ENCODE results near the gene BLOC1S4.

The BLOC1S4 gene

DNA sequence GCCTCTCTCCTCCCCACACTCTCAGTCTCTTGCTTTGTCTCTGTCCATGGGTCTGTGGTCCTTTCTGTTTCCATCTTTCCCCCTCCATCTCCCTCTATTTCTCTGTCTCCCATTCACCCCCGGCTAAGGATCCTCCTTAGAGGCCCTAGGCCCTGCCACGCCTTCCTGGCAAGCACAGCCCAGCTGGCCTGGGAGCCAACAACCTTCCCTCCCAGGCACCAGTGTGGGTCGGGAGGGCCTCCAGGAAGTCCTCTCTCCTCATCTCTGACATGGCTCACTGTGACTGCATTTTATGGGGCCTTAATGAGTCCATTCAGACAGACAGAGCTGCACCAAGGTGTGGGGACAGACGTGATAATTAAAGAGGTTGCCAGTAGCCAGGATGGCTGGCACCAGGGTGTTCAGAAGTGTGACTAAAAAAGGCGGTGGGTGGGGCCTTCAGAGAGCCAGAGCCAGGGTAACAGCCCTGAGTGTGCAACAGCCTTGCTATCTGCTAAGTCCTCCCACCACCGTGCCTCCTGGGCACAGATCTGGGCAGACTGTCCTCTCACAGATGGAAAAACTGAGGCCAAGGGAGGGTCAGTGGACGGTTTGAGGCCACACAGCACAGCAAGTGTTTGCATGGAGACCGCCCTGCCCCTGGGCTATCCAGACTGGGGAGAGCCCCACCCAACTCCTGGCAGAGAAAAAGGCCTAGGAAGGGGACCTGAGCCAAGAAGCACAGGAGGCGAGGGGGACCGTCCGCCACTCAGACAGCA is 31.5 kb downstream of the BLOC1S4 start:
- no peaks in the 10 kb centered on the region for H3K36me3 ChIP-seq (ENCODE audit: control insufficient read depth, insufficient read depth, low read length)
- H3K4me3 ChIP-seq (ENCODE audit: low read depth, low read length), result no peak overlapping the region
- no peak overlapping the region for H3K27ac ChIP-seq (ENCODE audit: low read depth, low read length)
- no peaks in the 10 kb centered on the region for H3K27me3 ChIP-seq (ENCODE audit: control insufficient read depth, insufficient read depth, low read length)
- H3K9ac ChIP-seq (ENCODE audit: low read depth, low read length), result no peak overlapping the region
- no peaks in the 10 kb centered on the region for H3K4me1 ChIP-seq (ENCODE audit: control insufficient read depth, insufficient read depth, low read length)
- no peaks in the 10 kb centered on the region for H3K9me3 ChIP-seq (ENCODE audit: control insufficient read depth, insufficient read depth, low read length)

DNA sequence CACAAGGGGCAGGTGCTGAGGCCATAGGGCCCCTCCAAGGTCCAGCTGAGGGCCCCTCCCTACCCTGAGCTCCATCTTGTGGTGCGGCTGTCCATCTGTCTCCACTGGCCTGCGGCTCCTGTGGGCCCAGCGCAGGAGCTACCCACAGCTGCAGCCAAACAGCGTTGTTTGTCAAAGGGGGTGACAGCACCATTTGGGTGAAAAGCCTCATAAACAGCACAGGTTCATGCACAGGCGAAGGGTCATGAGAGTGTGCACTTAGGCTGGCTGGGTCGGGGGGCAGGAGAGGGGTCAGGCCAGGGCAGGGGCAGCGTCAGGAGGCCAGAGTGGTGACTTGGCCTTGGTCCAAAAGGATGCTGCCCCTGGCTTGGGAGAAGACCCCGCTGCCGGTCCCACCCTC is 32.3 kb downstream of the BLOC1S4 start:
- peaks cover 3% of the 10 kb centered on the region; the same call in 1 of the 2 replicates for H3K4me1 ChIP-seq (ENCODE audit: control insufficient read depth, insufficient read depth, low read length)
- H3K36me3 ChIP-seq (ENCODE audit: control insufficient read depth, insufficient read depth, low read length), result no peaks in the 10 kb centered on the region
- no peak overlapping the region for H3K9ac ChIP-seq (ENCODE audit: low read depth, low read length)
- no peaks in the 10 kb centered on the region for H3K27me3 ChIP-seq (ENCODE audit: control insufficient read depth, insufficient read depth, low read length)
- H3K4me3 ChIP-seq (ENCODE audit: low read depth, low read length), result no peak overlapping the region
- H3K9me3 ChIP-seq (ENCODE audit: control insufficient read depth, insufficient read depth, low read length), result no peaks in the 10 kb centered on the region
- H3K27ac ChIP-seq (ENCODE audit: low read depth, low read length), result no peak overlapping the region

DNA sequence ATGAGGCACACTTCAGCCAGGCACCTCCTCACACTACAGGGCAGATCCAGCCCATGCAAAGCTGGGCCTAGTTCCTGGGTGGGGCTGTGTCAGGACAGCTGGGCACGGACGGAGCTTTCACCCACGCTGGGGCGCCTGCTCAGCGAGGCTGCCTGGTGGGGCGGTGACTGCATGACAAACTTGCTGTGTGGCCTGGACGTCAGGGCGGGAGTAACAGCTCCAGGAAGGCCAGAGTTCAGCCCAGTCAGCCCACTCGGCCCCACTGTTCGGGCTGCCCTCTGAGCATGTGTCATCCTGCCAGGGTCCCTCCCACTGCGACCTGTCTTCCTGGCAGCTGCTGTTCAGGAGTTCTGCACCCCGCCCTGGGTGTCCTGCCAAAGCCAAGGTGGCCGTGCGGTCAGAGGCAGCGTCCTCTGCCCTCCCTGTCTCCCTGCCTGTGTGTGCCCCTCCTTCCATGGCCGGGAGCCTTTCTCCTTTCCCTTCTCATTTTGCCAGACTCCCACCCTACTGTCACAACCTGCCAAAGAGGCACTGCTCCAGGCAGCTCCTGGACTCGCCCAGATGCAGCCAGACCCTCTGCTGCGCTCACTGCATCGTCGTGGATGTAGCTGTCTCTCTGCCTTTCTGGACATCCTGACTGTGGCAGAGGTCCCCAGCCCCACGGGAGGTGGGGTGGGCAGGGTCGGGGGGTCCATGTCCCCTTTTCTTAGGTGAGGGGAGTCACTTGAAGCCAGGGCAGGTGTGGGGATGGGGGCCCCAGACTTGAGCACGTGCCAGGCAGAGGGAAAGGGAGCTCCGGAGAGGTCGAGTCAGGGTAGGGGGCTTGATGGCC is 33.6 kb downstream of the BLOC1S4 start:
- no peak overlapping the region for H3K27ac ChIP-seq (ENCODE audit: low read depth, low read length)
- H3K9me3 ChIP-seq (ENCODE audit: control insufficient read depth, insufficient read depth, low read length), result no peaks in the 10 kb centered on the region
- no peak overlapping the region for H3K9ac ChIP-seq (ENCODE audit: low read depth, low read length)
- no peaks in the 10 kb centered on the region for H3K27me3 ChIP-seq (ENCODE audit: control insufficient read depth, insufficient read depth, low read length)
- H3K36me3 ChIP-seq (ENCODE audit: control insufficient read depth, insufficient read depth, low read length), result no peaks in the 10 kb centered on the region
- H3K4me1 ChIP-seq (ENCODE audit: control insufficient read depth, insufficient read depth, low read length), result peaks cover 3% of the 10 kb centered on the region; the same call in 1 of the 2 replicates
- no peak overlapping the region for H3K4me3 ChIP-seq (ENCODE audit: low read depth, low read length)

DNA sequence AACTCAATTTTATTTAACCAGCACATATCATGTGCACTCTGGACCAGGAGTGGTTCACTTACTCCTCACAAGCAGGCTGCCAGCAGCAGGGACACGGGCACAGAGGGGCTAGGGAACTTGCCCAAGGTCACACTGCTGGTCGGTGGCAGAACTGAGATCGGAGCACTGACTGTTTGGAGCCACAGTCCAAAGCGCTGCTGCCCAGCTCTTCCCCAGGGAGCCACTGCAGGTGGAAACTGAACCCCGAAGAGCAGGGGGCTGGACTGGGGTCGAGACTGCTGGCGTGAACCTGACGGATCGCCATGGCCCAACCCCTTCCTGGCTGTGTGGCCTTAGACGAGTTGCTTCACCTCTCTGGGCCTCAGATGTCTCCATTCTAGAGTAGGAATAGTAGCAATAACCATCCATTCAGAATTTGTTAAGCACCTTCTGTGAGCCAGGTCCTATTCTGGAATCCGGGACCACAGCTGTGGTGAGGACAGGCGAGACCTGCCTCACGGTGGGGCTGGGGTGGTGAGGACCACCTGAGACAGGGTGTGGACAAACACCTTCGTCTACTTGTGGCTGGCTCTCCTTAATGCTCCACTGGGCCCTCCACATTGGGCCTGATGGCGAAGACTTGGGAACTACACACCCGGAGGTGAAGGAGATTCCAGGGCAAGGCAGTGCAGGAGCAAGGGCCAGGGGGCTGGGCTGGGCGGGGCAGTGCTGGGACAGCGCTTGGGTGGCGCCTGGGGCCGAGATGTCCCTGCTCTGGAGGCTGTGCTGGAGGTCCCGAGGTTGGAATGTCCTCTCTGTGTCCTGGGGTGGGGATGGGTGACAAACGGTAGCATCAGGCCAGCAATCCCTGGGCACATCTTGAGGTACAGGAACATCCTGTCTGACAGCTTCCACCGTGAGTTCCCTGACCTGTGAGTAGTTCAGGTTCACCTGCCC is 34.6 kb downstream of the BLOC1S4 start:
- Histone ChIP-seq H3K9ac (ENCODE audit: low read depth, low read length) (no peak overlapping the region), H3K4me3 (ENCODE audit: low read depth, low read length) (no peak overlapping the region), H3K9me3 (ENCODE audit: control insufficient read depth, insufficient read depth, low read length) (no peaks in the 10 kb centered on the region), H3K4me1 (ENCODE audit: control insufficient read depth, insufficient read depth, low read length) (peaks cover 3% of the 10 kb centered on the region; the same call in 1 of the 2 replicates), H3K27ac (ENCODE audit: low read depth, low read length) (no peak overlapping the region), H3K36me3 (ENCODE audit: control insufficient read depth, insufficient read depth, low read length) (no peaks in the 10 kb centered on the region), H3K27me3 (ENCODE audit: control insufficient read depth, insufficient read depth, low read length) (no peaks in the 10 kb centered on the region)

DNA sequence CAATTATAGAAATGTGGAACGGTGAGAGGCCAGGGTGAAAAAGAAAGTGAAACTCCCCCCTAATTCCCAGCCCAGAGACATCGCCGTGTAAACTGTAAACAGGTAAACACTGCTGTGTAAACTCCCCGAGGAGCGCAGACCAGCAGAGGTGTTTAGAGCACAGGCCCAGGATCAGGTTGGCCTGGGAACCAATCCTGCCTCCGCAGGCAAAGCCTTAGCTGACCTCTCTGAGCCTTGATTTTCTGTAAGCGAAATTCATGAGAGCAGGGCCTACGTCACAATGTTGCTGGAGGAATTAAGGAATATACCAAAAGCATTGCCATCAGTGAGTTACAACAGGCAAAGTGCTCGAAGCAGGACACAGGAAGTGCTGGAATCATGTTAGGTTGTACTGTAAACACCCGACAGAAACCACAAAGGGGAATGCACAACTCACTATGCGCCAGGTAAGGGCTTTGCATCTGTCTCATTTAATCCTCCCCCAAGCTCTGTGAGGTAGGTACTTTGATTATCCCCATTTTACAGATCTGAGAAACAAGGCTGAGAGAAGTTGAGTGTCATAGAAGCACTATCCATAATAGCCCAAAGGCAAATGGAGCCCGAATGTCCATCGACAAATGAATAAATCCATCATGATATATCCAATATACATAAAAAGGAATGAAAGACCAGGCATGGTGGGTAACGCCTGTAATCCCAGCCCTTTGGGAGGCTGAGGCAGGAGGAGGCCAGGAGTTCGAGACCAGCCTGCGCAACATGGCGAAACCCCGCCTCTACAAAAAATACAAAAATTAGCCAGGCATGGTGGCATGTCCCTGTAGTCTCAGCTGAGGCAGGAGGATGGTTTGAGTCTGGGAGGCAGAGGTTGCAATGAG is 35.9 kb downstream of the BLOC1S4 start:
- no peak overlapping the region for H3K9ac ChIP-seq (ENCODE audit: low read depth, low read length)
- H3K27me3 ChIP-seq (ENCODE audit: control insufficient read depth, insufficient read depth, low read length), result no peaks in the 10 kb centered on the region
- no peak overlapping the region for H3K27ac ChIP-seq (ENCODE audit: low read depth, low read length)
- H3K4me1 ChIP-seq (ENCODE audit: control insufficient read depth, insufficient read depth, low read length), result peaks cover 3% of the 10 kb centered on the region; the same call in 1 of the 2 replicates
- no peaks in the 10 kb centered on the region for H3K9me3 ChIP-seq (ENCODE audit: control insufficient read depth, insufficient read depth, low read length)
- H3K4me3 ChIP-seq (ENCODE audit: low read depth, low read length), result no peak overlapping the region
- no peaks in the 10 kb centered on the region for H3K36me3 ChIP-seq (ENCODE audit: control insufficient read depth, insufficient read depth, low read length)

DNA sequence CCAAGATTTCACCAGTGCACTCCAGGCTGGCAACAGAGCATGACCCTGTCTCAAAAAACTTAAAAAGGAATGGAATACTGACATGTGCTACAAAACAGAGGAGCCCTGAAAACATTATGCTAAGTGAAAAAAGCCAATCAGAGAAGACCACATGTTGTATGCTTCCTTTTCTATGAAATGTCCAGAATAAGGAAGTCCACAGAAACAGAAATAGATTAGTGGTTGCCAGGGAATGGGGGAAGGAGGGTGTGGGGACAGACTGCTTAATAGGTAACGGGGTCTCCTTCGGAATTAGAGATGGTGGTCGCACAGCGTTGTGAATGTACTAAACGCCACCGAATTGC is 36.5 kb downstream of the BLOC1S4 start:
- Histone ChIP-seq H3K4me1 (ENCODE audit: control insufficient read depth, insufficient read depth, low read length) (peaks cover 3% of the 10 kb centered on the region; the same call in 1 of the 2 replicates), H3K9me3 (ENCODE audit: control insufficient read depth, insufficient read depth, low read length) (no peaks in the 10 kb centered on the region), H3K9ac (ENCODE audit: low read depth, low read length) (no peak overlapping the region), H3K27me3 (ENCODE audit: control insufficient read depth, insufficient read depth, low read length) (no peaks in the 10 kb centered on the region), H3K36me3 (ENCODE audit: control insufficient read depth, insufficient read depth, low read length) (no peaks in the 10 kb centered on the region), H3K27ac (ENCODE audit: low read depth, low read length) (no peak overlapping the region), H3K4me3 (ENCODE audit: low read depth, low read length) (no peak overlapping the region)

DNA sequence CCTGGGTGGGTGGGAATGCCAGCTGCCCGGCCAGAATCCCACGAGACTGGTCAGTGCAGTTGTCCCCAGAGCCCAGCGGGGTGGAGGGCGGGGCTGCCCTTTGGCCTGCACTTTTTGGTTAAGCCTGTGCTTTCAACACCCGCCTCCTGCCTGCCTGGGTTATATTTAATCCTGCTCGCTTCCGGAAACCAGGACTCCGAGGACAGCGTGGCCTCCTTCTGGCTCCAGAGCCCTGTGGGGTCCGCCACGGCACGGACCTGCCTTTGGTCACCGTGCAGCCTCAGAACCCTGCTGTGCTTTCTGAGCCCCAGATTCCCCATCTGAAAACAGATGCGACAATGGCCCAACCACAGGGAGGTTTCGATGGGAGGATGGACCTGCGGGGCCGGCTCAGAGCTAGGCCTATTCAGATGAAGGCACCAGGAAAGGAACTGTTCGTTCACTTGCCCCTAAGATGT is 37.2 kb downstream of the BLOC1S4 start:
- Histone ChIP-seq H3K9ac (ENCODE audit: low read depth, low read length) (no peak overlapping the region), H3K27me3 (ENCODE audit: control insufficient read depth, insufficient read depth, low read length) (no peaks in the 10 kb centered on the region), H3K9me3 (ENCODE audit: control insufficient read depth, insufficient read depth, low read length) (no peaks in the 10 kb centered on the region), H3K36me3 (ENCODE audit: control insufficient read depth, insufficient read depth, low read length) (no peaks in the 10 kb centered on the region), H3K4me1 (ENCODE audit: control insufficient read depth, insufficient read depth, low read length) (peaks cover 3% of the 10 kb centered on the region; the same call in 1 of the 2 replicates), H3K27ac (ENCODE audit: low read depth, low read length) (no peak overlapping the region), H3K4me3 (ENCODE audit: low read depth, low read length) (no peak overlapping the region)

DNA sequence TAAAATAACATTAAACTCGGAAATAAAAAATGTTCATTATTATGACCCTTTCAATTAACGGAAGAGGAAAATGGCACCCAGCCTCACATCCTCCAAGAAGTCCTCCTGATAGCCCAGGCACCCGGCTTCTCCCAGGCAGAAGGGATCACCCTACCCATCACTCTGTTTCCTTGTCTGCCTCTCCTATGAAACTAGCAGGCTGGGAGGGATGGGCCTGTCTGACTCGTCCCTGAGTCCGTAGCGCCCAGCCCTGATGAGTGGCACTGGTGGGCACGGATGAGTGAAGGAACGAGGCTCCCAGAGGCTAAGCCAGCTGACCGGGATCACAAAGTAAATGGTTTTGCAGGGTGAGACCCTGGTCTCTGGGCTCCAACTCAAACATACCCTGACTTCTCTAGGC is 37.9 kb downstream of the BLOC1S4 start:
- Histone ChIP-seq H3K4me3 (ENCODE audit: low read depth, low read length) (no peak overlapping the region), H3K4me1 (ENCODE audit: control insufficient read depth, insufficient read depth, low read length) (peaks cover 3% of the 10 kb centered on the region; the same call in 1 of the 2 replicates), H3K36me3 (ENCODE audit: control insufficient read depth, insufficient read depth, low read length) (no peaks in the 10 kb centered on the region), H3K9ac (ENCODE audit: low read depth, low read length) (no peak overlapping the region), H3K27ac (ENCODE audit: low read depth, low read length) (no peak overlapping the region), H3K27me3 (ENCODE audit: control insufficient read depth, insufficient read depth, low read length) (no peaks in the 10 kb centered on the region), H3K9me3 (ENCODE audit: control insufficient read depth, insufficient read depth, low read length) (no peaks in the 10 kb centered on the region)

DNA sequence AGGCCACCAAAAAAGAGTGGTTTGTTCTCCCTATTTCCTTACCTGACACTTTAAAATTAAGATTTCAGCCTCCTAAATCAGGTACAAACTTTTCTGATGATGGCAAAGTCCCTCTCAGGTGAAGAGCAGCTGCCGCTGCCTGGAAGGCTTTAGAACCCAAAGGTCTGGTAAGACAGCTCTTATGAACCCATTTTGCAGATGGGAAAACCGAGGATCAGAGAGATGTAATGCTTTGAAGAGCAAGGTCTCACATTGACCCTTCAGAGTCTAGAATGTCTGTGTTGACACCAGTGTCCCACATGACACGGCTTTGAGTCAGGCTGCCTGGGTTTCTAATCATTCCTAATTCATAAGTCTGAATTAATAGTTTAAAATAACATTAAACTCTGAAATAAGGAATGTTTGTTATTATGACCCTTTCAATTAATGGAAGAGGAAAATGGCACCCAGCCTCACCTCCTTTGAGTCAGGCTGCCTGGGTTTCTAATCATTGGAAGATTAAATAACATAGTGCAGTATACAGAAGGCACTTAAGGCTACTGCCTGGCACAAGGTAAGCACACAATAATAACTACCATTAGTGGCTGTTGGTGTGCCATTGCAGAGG is 38.6 kb downstream of the BLOC1S4 start:
- H3K9ac ChIP-seq (ENCODE audit: low read depth, low read length), result no peak overlapping the region
- H3K27me3 ChIP-seq (ENCODE audit: control insufficient read depth, insufficient read depth, low read length), result no peaks in the 10 kb centered on the region
- no peak overlapping the region for H3K4me3 ChIP-seq (ENCODE audit: low read depth, low read length)
- H3K4me1 ChIP-seq (ENCODE audit: control insufficient read depth, insufficient read depth, low read length), result peaks cover 3% of the 10 kb centered on the region; the same call in 1 of the 2 replicates
- no peaks in the 10 kb centered on the region for H3K9me3 ChIP-seq (ENCODE audit: control insufficient read depth, insufficient read depth, low read length)
- no peak overlapping the region for H3K27ac ChIP-seq (ENCODE audit: low read depth, low read length)
- H3K36me3 ChIP-seq (ENCODE audit: control insufficient read depth, insufficient read depth, low read length), result no peaks in the 10 kb centered on the region
